ENCODE data around the gene BMP8B. TPM values are rescaled to one million over a fixed set of nuclear protein-coding genes. Genes with fewer than 3 reads are reported as not detected.

BMP8B gene
- total RNA-seq, 4 donors from 2014 or later = 0.18 to 0.83 (median 0.55) TPM

DNA sequence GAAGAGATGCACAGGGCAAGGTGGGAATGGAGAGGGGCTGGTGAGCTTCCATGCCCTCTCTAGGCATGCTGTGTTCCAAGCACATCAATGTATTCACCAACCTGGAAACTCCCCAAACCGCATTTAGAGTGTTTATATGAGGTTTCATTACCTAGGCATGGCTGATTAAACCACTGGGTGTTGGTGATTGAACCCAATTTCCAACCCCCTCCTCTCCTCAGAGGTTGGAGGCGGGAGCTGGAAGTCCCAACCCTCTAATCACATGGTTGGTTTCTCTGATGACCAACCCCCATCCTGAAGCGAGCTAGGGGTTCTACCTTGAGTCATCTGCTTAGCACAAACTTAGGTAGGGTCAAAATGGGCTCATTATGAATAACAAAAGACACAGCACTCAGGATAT lies 52.9 kb downstream of the BMP8B start:
- no peak overlapping the region for H3K4me3 ChIP-seq
- peaks cover 0 to 13% (median 0%) of the 10 kb centered on the region in 3 donors for H3K36me3 ChIP-seq
- intact Hi-C loops (cut with DNase I) = no loop called here
- no peak for DNase-seq
- 69 to 74% methylated on average over 3 of the region's 3 CpGs for WGBS, 2 donors
- H3K4me1 ChIP-seq = peaks cover 6 to 23% (median 9%) of the 10 kb centered on the region in 3 donors
- no peak for TF ChIP-seq POLR2A (IDR thresholded peaks at IDR 0.05)
- TF ChIP-seq, protein P1, sequence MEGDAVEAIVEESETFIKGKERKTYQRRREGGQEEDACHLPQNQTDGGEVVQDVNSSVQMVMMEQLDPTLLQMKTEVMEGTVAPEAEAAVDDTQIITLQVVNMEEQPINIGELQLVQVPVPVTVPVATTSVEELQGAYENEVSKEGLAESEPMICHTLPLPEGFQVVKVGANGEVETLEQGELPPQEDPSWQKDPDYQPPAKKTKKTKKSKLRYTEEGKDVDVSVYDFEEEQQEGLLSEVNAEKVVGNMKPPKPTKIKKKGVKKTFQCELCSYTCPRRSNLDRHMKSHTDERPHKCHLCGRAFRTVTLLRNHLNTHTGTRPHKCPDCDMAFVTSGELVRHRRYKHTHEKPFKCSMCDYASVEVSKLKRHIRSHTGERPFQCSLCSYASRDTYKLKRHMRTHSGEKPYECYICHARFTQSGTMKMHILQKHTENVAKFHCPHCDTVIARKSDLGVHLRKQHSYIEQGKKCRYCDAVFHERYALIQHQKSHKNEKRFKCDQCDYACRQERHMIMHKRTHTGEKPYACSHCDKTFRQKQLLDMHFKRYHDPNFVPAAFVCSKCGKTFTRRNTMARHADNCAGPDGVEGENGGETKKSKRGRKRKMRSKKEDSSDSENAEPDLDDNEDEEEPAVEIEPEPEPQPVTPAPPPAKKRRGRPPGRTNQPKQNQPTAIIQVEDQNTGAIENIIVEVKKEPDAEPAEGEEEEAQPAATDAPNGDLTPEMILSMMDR (IDR thresholded peaks at IDR 0.05) = no peak
- H3K27me3 ChIP-seq = peaks cover 0 to 45% (median 0%) of the 10 kb centered on the region in 4 donors
- H3K9me3 ChIP-seq = no peaks in the 10 kb centered on the region
- H3K27ac ChIP-seq = no peak overlapping the region

GRCh38 chr1:39733161-39733560 lies 55.5 kb downstream of the BMP8B start:
- intact Hi-C loops (cut with DNase I) = no loop called here
- WGBS, 2 donors = 25 to 54% methylated on average over 7 of the region's 7 CpGs
- H3K27me3 ChIP-seq = peaks cover 0 to 70% (median under 1%) of the 10 kb centered on the region in 4 donors
- no peak for TF ChIP-seq POLR2A (IDR thresholded peaks at IDR 0.05)
- TF ChIP-seq, protein P1 (IDR thresholded peaks at IDR 0.05) = no peak
- no peak overlapping the region for H3K27ac ChIP-seq
- no peaks in the 10 kb centered on the region for H3K36me3 ChIP-seq
- no peak overlapping the region for H3K4me3 ChIP-seq
- H3K9me3 ChIP-seq = no peaks in the 10 kb centered on the region
- DNase-seq = no peak
- peaks cover 0 to 1% (median 0%) of the 10 kb centered on the region in 3 donors for H3K4me1 ChIP-seq

GRCh38 chr1:39732730-39733129 lies 55.9 kb downstream of the BMP8B start:
- TF ChIP-seq POLR2A (IDR thresholded peaks at IDR 0.05) = no peak
- TF ChIP-seq, protein P1 (IDR thresholded peaks at IDR 0.05) = no peak

GRCh38 chr1:39729842-39730241 lies 58.8 kb downstream of the BMP8B start:
- Histone ChIP-seq H3K27me3 (peaks cover 0 to 91% (median 6%) of the 10 kb centered on the region in 4 donors), H3K4me1 (no peaks in the 10 kb centered on the region), H3K9me3 (no peaks in the 10 kb centered on the region), H3K4me3 (no peak overlapping the region), H3K27ac (no peak overlapping the region), H3K36me3 (no peaks in the 10 kb centered on the region)
- WGBS, 2 donors = 55 to 69% methylated on average over 3 to 4 of the region's 4 CpGs
- intact Hi-C loops (cut with DNase I) = loop anchor here (10.0 kb wide), 1 partner anchor 125 kb away; no protein-coding TSS in a partner anchor
- DNase-seq = no peak
- no peak for TF ChIP-seq POLR2A (IDR thresholded peaks at IDR 0.05)

More at GRCh38 chr1:39732730-39733129, 55.9 kb downstream of the BMP8B start:
- H3K4me1 ChIP-seq = no peaks in the 10 kb centered on the region
- no peak for DNase-seq
- intact Hi-C loops (cut with DNase I) = no loop called here
- no peaks in the 10 kb centered on the region for H3K36me3 ChIP-seq
- WGBS, 2 donors = 60 to 63% methylated on average over 3 of the region's 3 CpGs
- no peak overlapping the region for H3K4me3 ChIP-seq
- H3K9me3 ChIP-seq = no peaks in the 10 kb centered on the region
- no peak overlapping the region for H3K27ac ChIP-seq
- H3K27me3 ChIP-seq = peaks cover 0 to 75% (median 3%) of the 10 kb centered on the region in 4 donors

DNA sequence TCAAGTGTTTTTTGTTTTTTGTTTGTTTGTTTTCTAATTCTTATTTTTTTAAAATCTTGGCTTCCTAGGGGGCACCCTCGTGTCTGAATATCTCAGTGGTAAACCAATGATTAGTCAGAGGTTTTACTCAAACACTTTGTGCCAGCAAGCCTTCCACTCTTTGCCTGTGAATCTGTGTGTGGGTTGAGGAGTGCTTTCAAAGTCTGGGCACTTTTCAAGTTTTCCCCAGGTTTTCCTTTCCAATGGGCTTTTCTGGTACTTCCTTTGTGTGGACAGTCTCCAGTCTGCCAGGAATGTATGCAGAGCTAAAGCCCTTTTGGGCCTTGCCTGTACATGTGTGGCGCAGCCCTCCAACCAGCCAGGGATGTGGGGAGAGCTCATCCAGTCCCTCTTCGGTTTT lies 59.6 kb downstream of the BMP8B start:
- 31 to 44% methylated on average over 3 of the region's 3 CpGs for WGBS, 2 donors
- intact Hi-C loops (cut with DNase I) = loop anchor here (10.0 kb wide), 1 partner anchor 124 kb away; no protein-coding TSS in a partner anchor
- peaks cover 0 to 91% (median 6%) of the 10 kb centered on the region in 4 donors for H3K27me3 ChIP-seq

More for the DNA sequence above, 59.6 kb downstream of the BMP8B start:
- Histone ChIP-seq H3K4me3 (no peak overlapping the region), H3K27ac (no peak overlapping the region), H3K36me3 (no peaks in the 10 kb centered on the region), H3K4me1 (no peaks in the 10 kb centered on the region), H3K9me3 (no peaks in the 10 kb centered on the region)
- TF ChIP-seq, protein P1 (IDR thresholded peaks at IDR 0.05) = no peak
- TF ChIP-seq POLR2A (IDR thresholded peaks at IDR 0.05) = no peak
- DNase-seq = no peak
